Coronary artery (tissue), 2 donors: Measurements from ENCODE around the gene GAS2L1.

Experiments
- DNase-seq: peaks from one replicate; pipeline ENCODE4 v3.0.0-alpha.2; 2017; ENCODE audit warnings: low spot score
- H3K27ac ChIP-seq, 2 donors: fragments of 200-600 bp; sonication (generic); one replicate each; pipeline ENCODE4 v1.5.1; 2016 to 2019
- H3K4me3 ChIP-seq: fragments of 200-600 bp; sonication (generic); 2 replicates; pipeline ENCODE4 v1.5.1; 2016; ENCODE audit warnings: mild to moderate bottlenecking, moderate library complexity
- TF ChIP-seq, protein P1 (sequence below): fragments of 200-600 bp; sonication (generic); IDR thresholded peaks from one replicate; pipeline ENCODE4 v1.5.1; 2019; ENCODE audit warnings: antibody characterized with exemption

GAS2L1 gene

GRCh38 chr22:29309332-29310064 lies 3.0 kb downstream of the GAS2L1 start:
- Histone ChIP-seq H3K27ac (peak overlapping the region; percentile 80 to 95), H3K4me3 (peak overlapping the region; percentile 98)
- DNase-seq = peak; percentile 83
- TF ChIP-seq, protein P1, sequence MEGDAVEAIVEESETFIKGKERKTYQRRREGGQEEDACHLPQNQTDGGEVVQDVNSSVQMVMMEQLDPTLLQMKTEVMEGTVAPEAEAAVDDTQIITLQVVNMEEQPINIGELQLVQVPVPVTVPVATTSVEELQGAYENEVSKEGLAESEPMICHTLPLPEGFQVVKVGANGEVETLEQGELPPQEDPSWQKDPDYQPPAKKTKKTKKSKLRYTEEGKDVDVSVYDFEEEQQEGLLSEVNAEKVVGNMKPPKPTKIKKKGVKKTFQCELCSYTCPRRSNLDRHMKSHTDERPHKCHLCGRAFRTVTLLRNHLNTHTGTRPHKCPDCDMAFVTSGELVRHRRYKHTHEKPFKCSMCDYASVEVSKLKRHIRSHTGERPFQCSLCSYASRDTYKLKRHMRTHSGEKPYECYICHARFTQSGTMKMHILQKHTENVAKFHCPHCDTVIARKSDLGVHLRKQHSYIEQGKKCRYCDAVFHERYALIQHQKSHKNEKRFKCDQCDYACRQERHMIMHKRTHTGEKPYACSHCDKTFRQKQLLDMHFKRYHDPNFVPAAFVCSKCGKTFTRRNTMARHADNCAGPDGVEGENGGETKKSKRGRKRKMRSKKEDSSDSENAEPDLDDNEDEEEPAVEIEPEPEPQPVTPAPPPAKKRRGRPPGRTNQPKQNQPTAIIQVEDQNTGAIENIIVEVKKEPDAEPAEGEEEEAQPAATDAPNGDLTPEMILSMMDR = no peak

GRCh38 chr22:29310065-29310862 lies 3.8 kb downstream of the GAS2L1 start:
- TF ChIP-seq, protein P1 = no peak
- Histone ChIP-seq H3K27ac (peak overlapping the region; percentile 80 to 95), H3K4me3 (peak overlapping the region; percentile 98)
- no peak for DNase-seq

GRCh38 chr22:29310863-29311339 lies 4.5 kb downstream of the GAS2L1 start:
- peak; percentile 99 for DNase-seq
- TF ChIP-seq, protein P1 = no peak
- peak overlapping the region; percentile 80 to 93 for H3K27ac ChIP-seq
- peak overlapping the region; percentile 65 for H3K4me3 ChIP-seq

- peak overlapping the region; percentile 65 for H3K4me3 ChIP-seq
- H3K27ac ChIP-seq = peak overlapping the region; percentile 51 to 93
- TF ChIP-seq, protein P1 = no peak
- no peak for DNase-seq
These were observed 5.2 kb downstream of the GAS2L1 start for GRCh38 chr22:29311464-29312217.

- H3K27ac ChIP-seq = peak overlapping the region in 1 of 2 donors; percentile 93
- TF ChIP-seq, protein P1 = no peak
- H3K4me3 ChIP-seq = no peak overlapping the region
- DNase-seq = peak; percentile 77
These were observed 6.0 kb downstream of the GAS2L1 start for GRCh38 chr22:29312218-29313125.

GRCh38 chr22:29313126-29313575 lies 6.7 kb downstream of the GAS2L1 start:
- peak overlapping the region; percentile 67 for H3K4me3 ChIP-seq
- no peak overlapping the region for H3K27ac ChIP-seq
- TF ChIP-seq, protein P1 = peak; percentile 42
- peak; percentile 76 for DNase-seq
